OCI-LY1 (cell line): Measurements from ENCODE around the gene EDEM3.

Source experiments
- EZH2 ChIP-seq: fragments of 200-600 bp; sonication (generic), shearing (Covaris generic); IDR thresholded peaks from 2 replicates; pipeline ENCODE4 v1.8.0; 2017; ENCODE audit warnings: borderline replicate concordance, mixed run types, mild to moderate bottlenecking, antibody characterized with exemption, low read length, moderate library complexity, mixed read lengths
- TF ChIP-seq, protein P1 (sequence below): fragments of 200-600 bp; sonication (generic), shearing (Covaris generic); IDR thresholded peaks from 2 replicates; pipeline ENCODE4 v1.5.1; 2017; ENCODE audit warnings: mild to moderate bottlenecking, antibody characterized with exemption, low read length, moderate library complexity, mixed read lengths

DNA sequence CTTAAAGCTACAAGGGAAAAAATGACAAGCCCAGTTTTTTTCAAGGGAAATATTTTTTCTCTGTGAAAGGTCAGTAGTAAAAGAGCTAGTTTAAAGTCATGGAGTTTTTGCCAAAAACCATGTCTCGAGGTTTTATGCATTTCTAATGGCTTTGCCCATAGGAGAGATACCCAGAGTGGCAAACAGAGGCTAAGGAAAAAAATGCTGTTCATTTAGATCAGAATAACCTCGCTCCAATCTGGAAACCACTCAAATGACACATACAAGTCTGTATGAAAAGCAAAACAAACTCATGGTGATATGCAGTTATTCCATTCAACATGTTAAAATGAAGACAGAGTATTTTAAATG is 36.9 kb upstream of the EDEM3 start:
- TF ChIP-seq, protein P1, sequence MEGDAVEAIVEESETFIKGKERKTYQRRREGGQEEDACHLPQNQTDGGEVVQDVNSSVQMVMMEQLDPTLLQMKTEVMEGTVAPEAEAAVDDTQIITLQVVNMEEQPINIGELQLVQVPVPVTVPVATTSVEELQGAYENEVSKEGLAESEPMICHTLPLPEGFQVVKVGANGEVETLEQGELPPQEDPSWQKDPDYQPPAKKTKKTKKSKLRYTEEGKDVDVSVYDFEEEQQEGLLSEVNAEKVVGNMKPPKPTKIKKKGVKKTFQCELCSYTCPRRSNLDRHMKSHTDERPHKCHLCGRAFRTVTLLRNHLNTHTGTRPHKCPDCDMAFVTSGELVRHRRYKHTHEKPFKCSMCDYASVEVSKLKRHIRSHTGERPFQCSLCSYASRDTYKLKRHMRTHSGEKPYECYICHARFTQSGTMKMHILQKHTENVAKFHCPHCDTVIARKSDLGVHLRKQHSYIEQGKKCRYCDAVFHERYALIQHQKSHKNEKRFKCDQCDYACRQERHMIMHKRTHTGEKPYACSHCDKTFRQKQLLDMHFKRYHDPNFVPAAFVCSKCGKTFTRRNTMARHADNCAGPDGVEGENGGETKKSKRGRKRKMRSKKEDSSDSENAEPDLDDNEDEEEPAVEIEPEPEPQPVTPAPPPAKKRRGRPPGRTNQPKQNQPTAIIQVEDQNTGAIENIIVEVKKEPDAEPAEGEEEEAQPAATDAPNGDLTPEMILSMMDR = no peak
- no peak for TF ChIP-seq EZH2
